CD14-positive monocyte (primary cell): ENCODE results near the gene PRKACA. TPM values are rescaled to one million over a fixed set of nuclear protein-coding genes. Genes with fewer than 3 reads are reported as not detected.

Source experiments
- DNase-seq, 3 donors: peaks; one replicate each; pipeline ENCODE4 v3.0.0-alpha.2; 2011 to 2022
- H2AFZ ChIP-seq: 2 replicates; pipeline ENCODE4 v1.6.0; 2012; ENCODE audit warnings: mild to moderate bottlenecking, low read depth, low read length, inconsistent platforms; ENCODE audit not compliant: insufficient read depth, poor library complexity, severe bottlenecking
- H3K27ac ChIP-seq, 2 donors: 1 replicate in 1 of 2; 2 replicates in 1 of 2; pipeline ENCODE4 v1.5.1; 2012 to 2013; ENCODE audit warnings: low read length in 2 of 2, control low read depth in 1 of 2, inconsistent platforms in 1 of 2, low read depth in 1 of 2, mild to moderate bottlenecking in 1 of 2
- H3K27me3 ChIP-seq, 2 donors: one replicate each; pipeline versions ENCODE4 v1.6.0 to v1.6.1; 2011 to 2013; ENCODE audit warnings: low read length in 2 of 2; ENCODE audit not compliant: control insufficient read depth in 2 of 2, insufficient read depth in 2 of 2
- H3K36me3 ChIP-seq, 2 donors: replicated peaks in 1 of 2; 1 replicate in 1 of 2; 2 replicates in 1 of 2; pipeline versions ENCODE4 v1.5.1 to v1.6.1; 2012 to 2013; ENCODE audit warnings: low read length in 2 of 2, control low read depth in 1 of 2, inconsistent platforms in 1 of 2, mild to moderate bottlenecking in 1 of 2; ENCODE audit not compliant: insufficient read depth in 2 of 2, control insufficient read depth in 1 of 2
- H3K4me1 ChIP-seq, 2 donors: 1 replicate in 1 of 2; 2 replicates in 1 of 2; pipeline versions ENCODE4 v1.5.1 to v1.6.1; 2012 to 2013; ENCODE audit warnings: low read length in 2 of 2, control low read depth in 1 of 2, inconsistent platforms in 1 of 2, mild to moderate bottlenecking in 1 of 2, moderate library complexity in 1 of 2; ENCODE audit not compliant: insufficient read depth in 2 of 2, control insufficient read depth in 1 of 2
- H3K4me2 ChIP-seq: replicated peaks from 2 replicates; pipeline ENCODE3; 2012; ENCODE audit warnings: low read length, moderate library complexity, mild to moderate bottlenecking; ENCODE audit not compliant: poor library complexity, severe bottlenecking; ENCODE audit errors: extremely low read depth
- H3K4me3 ChIP-seq, 3 experiments: fragments of 200-600 bp in 1 of 3; sonication (generic) in 1 of 3; replicated peaks in 1 of 3; 1 replicate in 2 of 3; 2 replicates in 1 of 3; pipeline ENCODE4 v1.5.1; 2011 to 2013; ENCODE audit warnings: low read length in 3 of 3, mild to moderate bottlenecking in 3 of 3, control low read depth in 2 of 3, low read depth in 2 of 3, inconsistent platforms in 1 of 3, moderate library complexity in 1 of 3
- H3K79me2 ChIP-seq: 2 replicates; pipeline ENCODE4 v1.6.0; 2012; ENCODE audit warnings: mild to moderate bottlenecking, control low read depth, inconsistent platforms, low read length, moderate library complexity; ENCODE audit not compliant: insufficient read depth
- H3K9ac ChIP-seq: 2 replicates; pipeline ENCODE4 v1.6.0; 2017; ENCODE audit warnings: low read length, mild to moderate bottlenecking; ENCODE audit not compliant: insufficient read depth, poor library complexity, severe bottlenecking
- H3K9me3 ChIP-seq, 2 donors: replicated peaks in 1 of 2; 1 replicate in 1 of 2; 2 replicates in 1 of 2; pipeline versions ENCODE4 v1.5.1 to v1.6.1; 2012 to 2013; ENCODE audit warnings: low read length in 2 of 2, control low read depth in 1 of 2; ENCODE audit not compliant: control insufficient read depth in 1 of 2, insufficient read depth in 1 of 2
- H4K20me1 ChIP-seq: 2 replicates; pipeline ENCODE4 v1.6.0; 2012; ENCODE audit warnings: mild to moderate bottlenecking, low read length, control low read depth, moderate library complexity; ENCODE audit not compliant: insufficient read depth
- H3K27ac Mint-ChIP-seq, 7 donors: one replicate each; pipeline ENCODE4 v1.8.0; 2020; ENCODE audit warnings: mild to moderate bottlenecking in 7 of 7, mixed read lengths in 7 of 7, moderate library complexity in 6 of 7, inconsistent platforms in 2 of 7
- H3K27me3 Mint-ChIP-seq, 3 donors: one replicate each; pipeline ENCODE4 v1.8.0; 2021 to 2022; ENCODE audit warnings: low read depth in 3 of 3, mild to moderate bottlenecking in 3 of 3, mixed read lengths in 3 of 3, moderate library complexity in 3 of 3, inconsistent platforms in 1 of 3
- H3K36me3 Mint-ChIP-seq, 2 donors: one replicate each; pipeline ENCODE4 v1.8.0; 2020; ENCODE audit warnings: mixed read lengths in 2 of 2, inconsistent platforms in 1 of 2, mild to moderate bottlenecking in 1 of 2
- H3K4me1 Mint-ChIP-seq: one replicate; pipeline ENCODE4 v1.8.0; 2020; ENCODE audit warnings: mild to moderate bottlenecking, mixed read lengths
- H3K4me3 Mint-ChIP-seq, 2 donors: one replicate each; pipeline ENCODE4 v1.8.0; 2020; ENCODE audit warnings: mild to moderate bottlenecking in 2 of 2, mixed read lengths in 2 of 2, moderate library complexity in 1 of 2
- H3K9me3 Mint-ChIP-seq, 7 donors: one replicate each; pipeline ENCODE4 v1.8.0; 2020 to 2022; ENCODE audit warnings: mixed read lengths in 7 of 7, mild to moderate bottlenecking in 6 of 7, moderate library complexity in 6 of 7, inconsistent platforms in 2 of 7
- CTCF ChIP-seq: fragments of 200-600 bp; IDR thresholded peaks from one replicate; pipeline ENCODE4 v1.8.0; 2022; ENCODE audit warnings: antibody characterized with exemption, mild to moderate bottlenecking
- WGBS: methylation state at CpG from one replicate; pipeline ENCODE4 v1.1.5; 2013; ENCODE audit warnings: missing lambda C conversion rate; ENCODE audit not compliant: insufficient coverage; 5-methylcytosine and 5-hydroxymethylcytosine counted together
- intact Hi-C, 2 donors: fragments of 100-400 bp; cut with micrococcal nuclease; formaldehyde crosslinking; loops; one replicate each; pipeline versions ENCODE4 v1.15.0 to v1.15.1; 2023
- polyA plus RNA-seq, 3 donors: library from polyadenylated mRNA; depleted of rRNA in 1 of 3; unstranded in 2 of 3; stranded (reverse) in 1 of 3; fragments of 300-500 nt in 2 of 3; fragments of >200 nt in 1 of 3; fragmentation: Illumina TruSeq in 2 of 3; gene quantifications; 1 replicate in 2 of 3; 2 replicates in 1 of 3; pipeline ENCODE4 v1.2.3, GENCODE V29; 2012 to 2021

PRKACA gene
- polyA plus RNA-seq, 3 donors = 2.0 to 231 (median 3.8) TPM

- no peaks in the 10 kb centered on the region for H3K27me3 Mint-ChIP-seq
- no peak for DNase-seq
- intact Hi-C loops = loop anchor here in 1 of 2 donors (10.0 kb wide), 1 partner anchor 264 kb away; no protein-coding TSS in a partner anchor
- no peak overlapping the region for H3K4me2 ChIP-seq
- H3K4me1 Mint-ChIP-seq = peaks cover 49% of the 10 kb centered on the region
- H3K9me3 ChIP-seq = no peaks in the 10 kb centered on the region
- no CpG with 5 or more reads among the region's 8 CpGs for WGBS
- H3K9me3 Mint-ChIP-seq = no peaks in the 10 kb centered on the region
- peaks cover 87% of the 10 kb centered on the region for H3K79me2 ChIP-seq
- H4K20me1 ChIP-seq = peaks cover 64% of the 10 kb centered on the region
- no peak overlapping the region for H3K9ac ChIP-seq
- no peak overlapping the region for H3K27ac Mint-ChIP-seq
- TF ChIP-seq CTCF = no peak
- no peak overlapping the region for H3K4me3 ChIP-seq
- H3K36me3 ChIP-seq = no peaks in the 10 kb centered on the region
- no peaks in the 10 kb centered on the region for H3K27me3 ChIP-seq
- no peak overlapping the region for H3K4me3 Mint-ChIP-seq
- H2AFZ ChIP-seq = no peak overlapping the region
- H3K36me3 Mint-ChIP-seq = peaks cover 9 to 11% of the 10 kb centered on the region in 2 donors
- peaks cover 36 to 45% of the 10 kb centered on the region in 2 donors for H3K4me1 ChIP-seq
- no peak overlapping the region for H3K27ac ChIP-seq
Measured at GRCh38 chr19:14141041-14141440, 23.5 kb upstream of the PRKACA start.

- peak; percentile 42 to 79 (median 69) for DNase-seq
- Histone ChIP-seq H3K79me2 (peaks cover 87% of the 10 kb centered on the region), H4K20me1 (peaks cover 53% of the 10 kb centered on the region), H3K9ac (no peak overlapping the region), H3K27ac (peak overlapping the region; percentile 18 to 62), H3K4me1 (peaks cover 46 to 51% of the 10 kb centered on the region in 2 donors), H3K27me3 (no peaks in the 10 kb centered on the region), H3K4me3 (peak overlapping the region in 1 of 3 experiments; percentile 24), H3K9me3 (no peaks in the 10 kb centered on the region), H3K36me3 (no peaks in the 10 kb centered on the region), H2AFZ (no peak overlapping the region), H3K4me2 (peak overlapping the region; percentile 29)
- Mint-ChIP-seq H3K27me3 (no peaks in the 10 kb centered on the region), H3K9me3 (no peaks in the 10 kb centered on the region), H3K4me3 (peak overlapping the region; percentile 39 to 79), H3K36me3 (peaks cover 9% of the 10 kb centered on the region in 2 donors), H3K4me1 (peaks cover 48% of the 10 kb centered on the region), H3K27ac (peak overlapping the region; percentile 74 to 93 (median 86))
- TF ChIP-seq CTCF = no peak
- WGBS = 0% methylated on average over 6 of the region's 9 CpGs
- intact Hi-C loops = loop anchor here in 1 of 2 donors (5.0 to 10.0 kb wide), 3 partner anchors 48 to 265 kb away; partner anchors contain the start of gene SAMD1
Measured at GRCh38 chr19:14139944-14140343, 22.4 kb upstream of the PRKACA start.
